GM18868 (cell line): ENCODE data around the gene SMIM5.

Experiments
- ATAC-seq: cut with Tn5 transposase; IDR thresholded peaks from one replicate; pipeline ENCODE4 v1.9.1; 2021; ENCODE audit warnings: mild to moderate bottlenecking, moderate library complexity; ENCODE audit not compliant: unreplicated experiment

Gene SMIM5

GRCh38 chr17:75639327-75639726 lies 6.1 kb downstream of the SMIM5 start:
- ATAC-seq, result no peak

- no peak for ATAC-seq
Observed at GRCh38 chr17:75639771-75640555, 6.7 kb downstream of the SMIM5 start.

GRCh38 chr17:75640556-75641119 lies 7.4 kb downstream of the SMIM5 start:
- no peak for ATAC-seq

- ATAC-seq, result no peak
Observed at GRCh38 chr17:75641343-75641742, 8.1 kb downstream of the SMIM5 start.

- no peak for ATAC-seq
Observed at GRCh38 chr17:75642182-75642783, 9.0 kb downstream of the SMIM5 start.

- ATAC-seq, result no peak
Observed at GRCh38 chr17:75642784-75643642, 9.8 kb downstream of the SMIM5 start.

GRCh38 chr17:75643643-75644017 lies 10.4 kb downstream of the SMIM5 start:
- ATAC-seq, result no peak

- no peak for ATAC-seq
Observed at GRCh38 chr17:75645501-75645888, 12.3 kb downstream of the SMIM5 start.

- ATAC-seq, result no peak
Observed at GRCh38 chr17:75645889-75646637, 12.8 kb downstream of the SMIM5 start.

GRCh38 chr17:75646638-75646992 lies 13.4 kb downstream of the SMIM5 start:
- ATAC-seq, result no peak

- no peak for ATAC-seq
Observed at GRCh38 chr17:75647061-75647460, 13.8 kb downstream of the SMIM5 start.

GRCh38 chr17:75647921-75648320 lies 14.7 kb downstream of the SMIM5 start:
- ATAC-seq, result no peak

- no peak for ATAC-seq
Observed at GRCh38 chr17:75649687-75650086, 16.5 kb downstream of the SMIM5 start.

- ATAC-seq, result no peak
Observed at GRCh38 chr17:75650874-75651273, 17.6 kb downstream of the SMIM5 start.

- ATAC-seq, result no peak
Observed at GRCh38 chr17:75652341-75652740, 19.1 kb downstream of the SMIM5 start.

- no peak for ATAC-seq
Observed at GRCh38 chr17:75652934-75653549, 19.8 kb downstream of the SMIM5 start.

GRCh38 chr17:75654176-75654575 lies 20.9 kb downstream of the SMIM5 start:
- no peak for ATAC-seq

GRCh38 chr17:75658237-75658636 lies 25.0 kb downstream of the SMIM5 start:
- no peak for ATAC-seq

- ATAC-seq, result no peak
Observed at GRCh38 chr17:75661531-75661930, 28.3 kb downstream of the SMIM5 start.

- ATAC-seq, result no peak
Observed at GRCh38 chr17:75662511-75662910, 29.3 kb downstream of the SMIM5 start.
